Measurements from ENCODE around the gene CBX4. TPM values are rescaled to one million over a fixed set of nuclear protein-coding genes. Genes with fewer than 3 reads are reported as not detected.

CBX4 gene
- total RNA-seq, 2 experiments from 2014 or later = 53.8 to 54.4 TPM

GRCh38 chr17:79799538-79800324 is 39.5 kb downstream of the CBX4 start:
- H3K4me3 Mint-ChIP-seq = peak overlapping the region; percentile 62
- H3K27ac Mint-ChIP-seq = peak overlapping the region; percentile 39
- no peaks in the 10 kb centered on the region for H3K36me3 Mint-ChIP-seq
- no peaks in the 10 kb centered on the region for H3K9me3 Mint-ChIP-seq
- POLR2A ChIA-PET = interaction anchor here (0.6 to 2.6 kb wide), 5 partner anchors 12 to 76 kb away, joined by 3 to 14 read pairs (median 8); partner anchors contain the start of gene CBX4
- peaks cover 42% of the 10 kb centered on the region for H3K27me3 Mint-ChIP-seq
- DNase-seq = no peak
- H3K4me1 Mint-ChIP-seq = peaks cover 32% of the 10 kb centered on the region
- ATAC-seq (ENCODE audit: low read depth) = no peak

DNA sequence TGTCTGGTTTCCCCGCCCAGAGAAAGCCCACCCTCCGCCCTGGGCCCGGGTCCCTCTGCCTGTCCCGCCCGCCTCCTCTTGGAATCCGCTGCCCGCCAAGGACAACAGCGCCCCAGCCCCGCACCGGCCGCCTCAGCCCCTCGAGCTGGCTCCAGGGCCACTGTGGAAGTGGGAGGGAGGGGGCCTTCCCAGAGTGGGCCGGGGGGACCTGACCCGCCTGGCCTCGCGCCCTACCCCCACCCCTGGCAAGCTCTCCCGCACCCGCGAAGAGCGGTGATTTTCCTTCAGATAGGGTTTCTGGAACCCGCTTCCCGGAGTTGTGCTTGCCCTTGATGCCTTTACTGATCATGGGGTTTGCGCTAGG is 40.1 kb downstream of the CBX4 start:
- Mint-ChIP-seq H3K4me3 (peak overlapping the region; percentile 62), H3K9me3 (no peaks in the 10 kb centered on the region), H3K4me1 (peaks cover 27% of the 10 kb centered on the region), H3K27ac (no peak overlapping the region), H3K27me3 (peaks cover 38% of the 10 kb centered on the region), H3K36me3 (no peaks in the 10 kb centered on the region)
- DNase-seq (no peak), ATAC-seq (ENCODE audit: low read depth) (no peak)
- POLR2A ChIA-PET = interaction anchor here (0.6 to 2.5 kb wide), 2 partner anchors 34 to 40 kb away, joined by 5 to 14 read pairs; partner anchors contain the start of gene CBX4

DNA sequence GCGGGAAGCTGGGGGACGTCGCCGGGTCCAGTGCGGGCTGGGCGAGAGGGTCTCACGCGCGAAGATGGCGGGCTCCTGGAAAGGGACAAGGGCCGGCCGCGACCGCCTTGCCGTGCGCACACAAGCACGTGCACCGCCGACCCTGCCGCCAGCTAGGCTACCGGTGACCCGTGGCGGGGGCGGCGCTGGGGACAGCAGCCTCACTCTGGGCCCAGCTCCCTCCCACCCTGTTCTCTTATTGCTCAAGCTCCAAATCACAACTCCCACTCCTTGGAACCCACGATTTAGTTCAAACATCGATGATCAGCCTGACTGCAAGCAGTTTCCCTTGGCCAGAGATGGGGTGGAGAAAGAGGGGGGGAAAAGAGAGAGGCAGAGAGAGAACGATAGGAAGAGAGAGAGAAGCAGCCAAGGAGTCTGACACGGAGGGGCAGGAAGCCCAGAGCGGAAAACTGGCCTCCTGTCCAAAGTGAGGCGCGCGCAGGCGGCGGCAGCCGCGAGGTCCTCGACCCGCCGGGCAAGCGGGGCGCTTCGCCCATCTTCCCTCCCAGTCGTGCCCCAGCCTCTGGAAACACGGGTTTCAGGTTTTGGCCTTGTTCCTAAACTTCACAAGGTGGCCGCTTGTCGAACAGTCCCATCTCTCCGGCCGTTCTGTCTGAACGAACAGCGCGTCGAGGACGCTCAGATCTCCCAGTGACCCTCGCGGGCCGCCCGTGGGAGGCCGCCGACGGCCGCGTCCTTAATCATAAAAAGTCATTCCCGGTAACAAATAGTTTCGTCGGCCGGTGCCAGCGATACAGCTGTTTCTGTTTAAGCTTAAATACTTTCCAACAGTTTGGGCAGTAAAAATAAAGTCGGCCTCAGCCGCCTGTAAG is 40.7 kb downstream of the CBX4 start:
- Mint-ChIP-seq H3K4me1 (peaks cover 26% of the 10 kb centered on the region), H3K36me3 (peaks cover 3% of the 10 kb centered on the region), H3K4me3 (peak overlapping the region; percentile 66), H3K9me3 (no peaks in the 10 kb centered on the region), H3K27ac (peak overlapping the region; percentile 58), H3K27me3 (peaks cover 38% of the 10 kb centered on the region)
- POLR2A ChIA-PET = interaction anchor here (0.8 to 3.7 kb wide), 4 partner anchors 9 to 42 kb away, joined by 3 to 17 read pairs (median 12); partner anchors contain the start of genes CBX2 and CBX4
- peak; percentile 55 for DNase-seq
- ATAC-seq (ENCODE audit: low read depth) = no peak

GRCh38 chr17:79797492-79798298 is 41.5 kb downstream of the CBX4 start:
- Mint-ChIP-seq H3K36me3 (peaks cover 3% of the 10 kb centered on the region), H3K27ac (no peak overlapping the region), H3K9me3 (no peaks in the 10 kb centered on the region), H3K4me3 (no peak overlapping the region), H3K27me3 (peaks cover 34% of the 10 kb centered on the region), H3K4me1 (peaks cover 26% of the 10 kb centered on the region)
- ATAC-seq (ENCODE audit: low read depth) = peak; percentile 20
- POLR2A ChIA-PET = interaction anchor here (0.6 to 3.7 kb wide), 21 partner anchors 8 to 466 kb away, joined by 3 to 45 read pairs (median 6); partner anchors contain the start of genes CBX2 and CBX4
- peak; percentile 58 for DNase-seq

DNA sequence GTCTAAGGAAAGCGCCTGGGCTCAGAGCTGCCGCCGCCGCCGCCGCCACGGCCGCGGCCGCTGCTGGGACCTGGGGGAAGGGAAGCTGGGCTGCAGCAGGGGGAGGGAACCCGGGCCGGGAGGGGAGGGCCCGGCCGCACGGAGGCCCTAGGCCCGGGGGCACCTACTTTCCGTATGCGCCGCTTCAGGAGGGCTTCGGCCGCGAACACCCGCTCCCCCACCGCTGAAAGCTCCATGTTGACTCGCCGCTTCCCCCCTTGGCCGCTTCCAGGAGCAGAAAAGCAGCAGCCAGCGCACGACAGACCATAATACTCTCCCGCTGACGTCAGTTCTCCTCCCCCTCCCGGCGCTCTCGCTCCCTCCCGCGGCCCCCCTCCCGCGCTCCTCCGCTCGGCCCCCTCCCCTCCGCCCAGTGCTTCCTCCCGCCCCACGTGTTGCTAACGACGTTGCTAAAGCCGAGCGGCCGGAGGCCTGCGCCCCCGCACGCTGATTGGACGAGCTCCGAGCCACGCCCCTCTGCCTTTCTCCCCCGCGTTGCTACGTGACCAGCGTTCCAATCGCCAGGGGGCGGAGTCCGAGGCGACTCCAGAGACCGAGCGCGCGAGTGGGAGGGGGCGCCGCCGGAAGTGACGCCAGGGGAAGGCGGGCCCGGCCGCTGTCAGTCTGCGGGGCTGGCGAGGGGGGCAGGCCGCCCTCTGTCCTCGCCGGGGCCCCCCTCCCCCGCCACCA is 42.3 kb downstream of the CBX4 start, which contains the start of gene CBX8:
TSS of gene CBX8 (minus strand) at position 315 of the 729 bp plus-strand sequence. CDS start at position 236, 79 bp downstream.
- POLR2A ChIA-PET = interaction anchor here (0.6 to 3.7 kb wide), 21 partner anchors 9 to 1838 kb away, joined by 3 to 45 read pairs (median 5); partner anchors contain the start of genes CBX2, CBX4 and TNRC6C
- peaks cover 27% of the 10 kb centered on the region for H3K4me1 Mint-ChIP-seq
- no peaks in the 10 kb centered on the region for H3K9me3 Mint-ChIP-seq
- ATAC-seq (ENCODE audit: low read depth) (peak; percentile 89), DNase-seq (peak; percentile 99)
- peaks cover 35% of the 10 kb centered on the region for H3K27me3 Mint-ChIP-seq
- peak within 1 kb of the TSS; percentile 89 for H3K4me3 Mint-ChIP-seq
- peak within 1 kb of the TSS; percentile 84 for H3K27ac Mint-ChIP-seq
- peaks cover 3% of the 10 kb centered on the region for H3K36me3 Mint-ChIP-seq

DNA sequence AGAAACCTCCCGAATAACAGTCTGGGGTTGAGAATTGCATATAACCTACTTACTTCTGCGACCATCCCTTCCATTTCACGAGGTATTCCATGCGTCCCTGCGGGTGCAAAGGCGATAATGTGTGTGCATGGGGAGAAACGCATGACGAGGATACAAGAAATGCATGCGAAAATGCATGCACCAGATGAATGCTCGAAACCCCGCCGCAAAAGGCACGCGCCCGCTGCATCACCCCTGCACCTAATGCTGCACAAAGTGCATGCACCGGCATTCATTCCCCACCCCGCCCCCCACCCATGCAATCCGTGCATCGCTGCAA is 42.8 kb downstream of the CBX4 start:
- H3K36me3 Mint-ChIP-seq = peaks cover 3% of the 10 kb centered on the region
- peaks cover 22% of the 10 kb centered on the region for H3K4me1 Mint-ChIP-seq

DNA sequence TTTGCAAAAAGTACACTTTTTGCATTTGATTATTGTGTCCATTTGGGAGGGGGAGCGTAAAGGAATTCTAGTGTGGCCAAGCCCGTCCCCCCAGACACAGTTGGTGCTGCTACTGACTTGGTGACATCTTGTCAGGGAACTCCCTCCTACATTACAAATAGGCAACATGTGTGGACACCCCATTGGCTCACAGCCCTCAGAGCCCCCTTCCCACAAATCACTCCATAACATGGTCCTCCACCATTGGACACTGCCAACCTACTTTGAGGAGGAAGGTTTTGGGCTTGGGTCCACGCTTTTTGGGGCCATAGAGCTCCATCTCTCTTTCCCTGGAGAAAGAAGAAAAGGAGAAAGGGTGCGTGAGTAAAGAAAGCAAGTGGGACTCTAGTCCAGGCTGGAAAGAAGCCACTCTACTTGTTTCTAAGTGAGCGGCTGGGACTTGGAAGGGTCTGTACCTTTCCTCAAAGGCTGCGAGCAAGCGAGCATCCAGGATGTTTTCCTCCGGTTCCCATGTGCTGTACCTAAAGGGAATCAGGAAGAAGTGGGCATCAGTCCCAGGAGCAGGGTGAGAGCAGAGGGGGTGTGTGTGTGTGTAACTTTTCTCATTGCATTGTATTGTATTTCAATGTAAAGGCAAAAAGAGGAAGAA is 43.3 kb downstream of the CBX4 start:
- peak overlapping the region; percentile 89 for H3K4me3 Mint-ChIP-seq

More for the DNA sequence above, 42.8 kb downstream of the CBX4 start:
- peak overlapping the region; percentile 76 for H3K27ac Mint-ChIP-seq
- ATAC-seq (ENCODE audit: low read depth) (no peak), DNase-seq (no peak)
- peaks cover 32% of the 10 kb centered on the region for H3K27me3 Mint-ChIP-seq
- H3K4me3 Mint-ChIP-seq = peak overlapping the region; percentile 89
- H3K9me3 Mint-ChIP-seq = no peaks in the 10 kb centered on the region
- POLR2A ChIA-PET = interaction anchor here (0.6 to 3.7 kb wide), 18 partner anchors 9 to 1838 kb away, joined by 3 to 45 read pairs (median 6); partner anchors contain the start of genes CBX2, CBX4 and TNRC6C

DNA sequence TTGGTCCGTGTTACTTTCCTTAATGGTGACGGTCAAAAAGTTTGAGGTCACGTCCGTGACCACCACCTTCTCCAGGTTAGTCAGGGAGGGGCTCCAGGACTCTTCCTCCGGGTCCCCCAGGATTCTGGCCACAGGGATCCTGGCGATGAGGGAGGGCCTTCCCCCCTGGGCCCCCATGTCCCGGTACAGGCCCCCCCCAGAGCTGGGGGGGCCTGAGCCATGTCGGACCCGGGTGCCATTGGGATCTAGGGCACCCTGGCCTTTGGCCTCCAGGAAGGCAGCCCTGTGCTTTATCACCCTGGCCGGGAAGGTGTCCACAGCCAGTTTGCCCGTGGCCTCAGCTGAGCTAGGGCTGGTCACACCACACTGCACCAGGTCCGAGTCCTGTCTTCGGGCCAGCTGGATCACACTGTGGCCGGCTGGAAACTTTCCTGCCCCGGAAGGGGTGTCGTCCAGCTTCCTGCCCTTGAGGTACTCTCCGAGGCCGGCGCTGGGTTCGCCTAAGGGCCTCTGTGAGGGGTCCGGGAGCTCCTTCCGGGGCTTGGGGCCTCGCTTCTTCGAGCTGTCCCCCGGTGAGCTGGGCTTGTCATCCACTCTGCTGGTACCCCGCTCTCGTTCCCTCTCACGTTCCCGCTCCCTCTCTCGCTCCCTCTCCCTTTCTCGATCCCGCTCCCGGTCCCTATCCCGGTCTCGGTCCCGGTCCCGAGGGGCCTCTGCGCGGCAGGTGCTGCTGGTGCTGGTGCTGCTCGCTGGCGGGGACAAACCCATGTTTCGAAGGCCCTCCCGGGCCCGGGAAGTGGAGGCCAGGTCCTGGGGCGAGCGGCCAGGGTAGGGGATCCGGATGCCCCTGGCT is 44.4 kb downstream of the CBX4 start:
- Mint-ChIP-seq H3K27me3 (peaks cover 34% of the 10 kb centered on the region), H3K36me3 (peaks cover 3% of the 10 kb centered on the region), H3K4me3 (no peak overlapping the region), H3K9me3 (no peaks in the 10 kb centered on the region), H3K27ac (no peak overlapping the region), H3K4me1 (peaks cover 19% of the 10 kb centered on the region)
- DNase-seq (no peak), ATAC-seq (ENCODE audit: low read depth) (no peak)
- POLR2A ChIA-PET = interaction anchor here (1.0 to 3.7 kb wide), 3 partner anchors 17 to 45 kb away, joined by 3 to 17 read pairs (median 4); partner anchors contain the start of genes CBX2 and CBX4

More for the DNA sequence above, 43.3 kb downstream of the CBX4 start:
- Mint-ChIP-seq H3K36me3 (peaks cover 3% of the 10 kb centered on the region), H3K27me3 (peaks cover 34% of the 10 kb centered on the region), H3K9me3 (no peaks in the 10 kb centered on the region), H3K4me1 (peaks cover 22% of the 10 kb centered on the region), H3K27ac (no peak overlapping the region)
- POLR2A ChIA-PET = interaction anchor here (1.5 to 3.7 kb wide), 5 partner anchors 9 to 44 kb away, joined by 3 to 45 read pairs (median 12); partner anchors contain the start of genes CBX2 and CBX4
- DNase-seq = no peak
- ATAC-seq (ENCODE audit: low read depth) = no peak

DNA sequence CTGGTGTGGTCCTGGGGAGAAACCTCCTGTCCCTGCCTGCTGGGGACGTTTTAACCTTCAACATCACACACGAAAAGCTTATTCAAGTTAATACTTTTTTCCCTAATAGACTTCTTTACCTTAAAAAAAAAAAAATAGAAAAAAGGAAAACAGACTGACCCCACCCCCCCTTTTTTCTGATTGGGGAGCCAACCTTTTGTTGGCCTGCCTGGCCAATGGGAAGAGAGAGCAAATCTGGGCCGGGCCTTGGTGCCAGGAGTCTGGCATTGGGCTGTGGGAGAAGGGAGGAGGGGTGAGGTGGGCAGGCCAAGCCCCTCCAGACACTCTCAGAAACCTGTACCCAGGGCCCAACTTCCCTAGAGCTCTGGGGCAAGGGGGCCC is 45.3 kb downstream of the CBX4 start:
- no peak for DNase-seq
- Mint-ChIP-seq H3K27me3 (peaks cover 32% of the 10 kb centered on the region), H3K4me1 (peaks cover 13% of the 10 kb centered on the region), H3K4me3 (no peak overlapping the region), H3K36me3 (peaks cover 3% of the 10 kb centered on the region), H3K27ac (no peak overlapping the region), H3K9me3 (no peaks in the 10 kb centered on the region)
- no peak for ATAC-seq (ENCODE audit: low read depth)
- POLR2A ChIA-PET = no interaction called here

- POLR2A ChIA-PET = no interaction called here
- DNase-seq (no peak), ATAC-seq (ENCODE audit: low read depth) (no peak)
- H3K36me3 Mint-ChIP-seq = peaks cover 3% of the 10 kb centered on the region
- no peaks in the 10 kb centered on the region for H3K9me3 Mint-ChIP-seq
- no peak overlapping the region for H3K27ac Mint-ChIP-seq
- H3K4me1 Mint-ChIP-seq = peaks cover 11% of the 10 kb centered on the region
- H3K27me3 Mint-ChIP-seq = peaks cover 32% of the 10 kb centered on the region
- H3K4me3 Mint-ChIP-seq = no peak overlapping the region
Observed at GRCh38 chr17:79792984-79793923, 46.0 kb downstream of the CBX4 start.
